ENCODE data around the gene SBSN.

DNA sequence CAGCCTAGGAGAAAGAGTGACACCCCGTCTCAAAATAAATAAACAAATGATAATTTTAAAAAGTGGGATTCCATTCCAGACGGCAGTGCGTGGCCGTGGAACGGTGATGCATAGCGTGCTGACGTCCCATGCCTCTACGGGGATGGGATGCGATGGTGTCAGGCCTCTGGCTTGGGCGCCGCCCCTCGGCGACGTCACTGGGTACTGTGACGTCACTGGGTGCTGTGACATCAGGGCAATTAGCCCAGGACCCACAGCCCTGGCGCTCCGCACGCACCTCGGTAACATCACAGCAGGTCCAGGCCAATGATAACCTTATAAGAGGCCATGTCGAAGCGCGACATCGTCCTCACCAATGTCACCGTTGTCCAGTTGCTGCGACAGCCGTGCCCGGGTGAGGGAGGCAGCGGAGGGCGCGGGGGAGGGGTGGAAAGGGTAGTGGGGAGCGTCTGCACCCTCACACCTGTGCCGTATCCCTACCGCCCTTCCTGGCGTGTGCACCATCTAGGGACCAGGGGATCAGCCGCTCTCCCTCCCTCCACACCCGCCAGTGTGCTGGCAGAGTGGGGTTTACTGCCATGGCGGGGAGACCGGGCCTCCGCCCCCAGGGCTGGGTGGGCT, 5.2 kb upstream of the SBSN start, which contains the start of gene GAPDHS:
- no peak for TF ChIP-seq CTCF (IDR thresholded peaks at IDR 0.05)
- no peak for TF ChIP-seq POLR2A (IDR thresholded peaks at IDR 0.05)
